Progenitor cell of endocrine pancreas (in vitro differentiated cells): ENCODE measurements around the gene PRSS35. TPM values are rescaled to one million over a fixed set of nuclear protein-coding genes. Genes with fewer than 3 reads are reported as not detected.

ENCODE experiments used
- DNase-seq: peaks from one replicate; pipeline ENCODE4 v3.0.0; 2021; ENCODE audit warnings: low spot score; ENCODE audit not compliant: unreplicated experiment
- H3K27ac Mint-ChIP-seq: 2 replicates; pipeline ENCODE4 v1.8.0; 2021; ENCODE audit warnings: mild to moderate bottlenecking, moderate library complexity, mixed read lengths
- H3K27me3 Mint-ChIP-seq: 2 replicates; pipeline ENCODE4 v1.8.0; 2021; ENCODE audit warnings: mixed read lengths
- H3K36me3 Mint-ChIP-seq: 2 replicates; pipeline ENCODE4 v1.8.0; 2022; ENCODE audit warnings: mixed read lengths; ENCODE audit not compliant: insufficient read depth
- H3K4me1 Mint-ChIP-seq: 2 replicates; pipeline ENCODE4 v1.8.0; 2021; ENCODE audit warnings: low read depth, mixed read lengths
- H3K4me3 Mint-ChIP-seq: 2 replicates; pipeline ENCODE4 v1.8.0; 2021; ENCODE audit warnings: low read depth, mild to moderate bottlenecking, moderate library complexity, mixed read lengths
- H3K9me3 Mint-ChIP-seq: 2 replicates; pipeline ENCODE4 v1.8.0; 2021; ENCODE audit warnings: low read depth, mixed read lengths
- CTCF ChIP-seq: fragments of 200-600 bp; sonication (generic); IDR thresholded peaks from one replicate; pipeline ENCODE4 v1.5.0; 2021; ENCODE audit warnings: antibody characterized with exemption, mild to moderate bottlenecking; ENCODE audit not compliant: unreplicated experiment
- total RNA-seq: library from RNA; stranded (reverse); gene quantifications from 2 replicates; pipeline ENCODE4 v1.2.1, GENCODE V29; 2021

PRSS35 gene
- total RNA-seq, 1 donor from 2014 or later, result 8.5 TPM

DNA sequence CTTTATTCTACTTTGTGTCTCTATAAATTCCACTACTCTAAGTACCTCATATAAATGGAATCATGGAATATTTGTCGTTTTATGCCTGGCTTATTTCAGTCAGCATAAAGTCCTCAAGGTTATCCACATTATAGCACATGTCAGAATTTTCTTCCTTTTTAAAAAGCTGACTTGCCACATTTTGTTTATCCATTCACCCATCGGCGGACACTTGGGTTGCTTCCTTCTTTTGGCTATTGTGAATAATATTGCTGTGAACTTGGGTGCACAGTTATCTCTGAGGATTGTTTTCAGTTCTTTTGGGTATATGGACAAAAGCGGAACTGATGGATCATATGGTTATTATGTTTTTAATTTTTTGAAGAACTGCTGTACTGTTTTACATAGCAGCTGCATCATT, 42.3 kb upstream of the PRSS35 start:
- no peaks in the 10 kb centered on the region for H3K27me3 Mint-ChIP-seq
- H3K4me3 Mint-ChIP-seq, result no peak overlapping the region
- TF ChIP-seq CTCF, result no peak
- no peaks in the 10 kb centered on the region for H3K9me3 Mint-ChIP-seq
- H3K4me1 Mint-ChIP-seq, result no peaks in the 10 kb centered on the region
- no peak for DNase-seq
- H3K27ac Mint-ChIP-seq, result no peak overlapping the region
- H3K36me3 Mint-ChIP-seq, result no peaks in the 10 kb centered on the region

- Mint-ChIP-seq H3K4me1 (no peaks in the 10 kb centered on the region), H3K27me3 (no peaks in the 10 kb centered on the region), H3K4me3 (no peak overlapping the region), H3K36me3 (no peaks in the 10 kb centered on the region), H3K27ac (no peak overlapping the region), H3K9me3 (no peaks in the 10 kb centered on the region)
- DNase-seq, result no peak
- no peak for TF ChIP-seq CTCF
Observed at GRCh38 chr6:83470587-83470986, 41.7 kb upstream of the PRSS35 start.

GRCh38 chr6:83472767-83473166, 39.6 kb upstream of the PRSS35 start:
- DNase-seq, result no peak
- Mint-ChIP-seq H3K27ac (no peak overlapping the region), H3K4me3 (no peak overlapping the region), H3K36me3 (no peaks in the 10 kb centered on the region), H3K9me3 (no peaks in the 10 kb centered on the region), H3K4me1 (no peaks in the 10 kb centered on the region), H3K27me3 (no peaks in the 10 kb centered on the region)
- no peak for TF ChIP-seq CTCF

- Mint-ChIP-seq H3K4me1 (no peaks in the 10 kb centered on the region), H3K36me3 (no peaks in the 10 kb centered on the region), H3K4me3 (no peak overlapping the region), H3K27ac (no peak overlapping the region), H3K9me3 (no peaks in the 10 kb centered on the region), H3K27me3 (no peaks in the 10 kb centered on the region)
- no peak for DNase-seq
- no peak for TF ChIP-seq CTCF
Observed at GRCh38 chr6:83474309-83474708, 38.0 kb upstream of the PRSS35 start.

DNA sequence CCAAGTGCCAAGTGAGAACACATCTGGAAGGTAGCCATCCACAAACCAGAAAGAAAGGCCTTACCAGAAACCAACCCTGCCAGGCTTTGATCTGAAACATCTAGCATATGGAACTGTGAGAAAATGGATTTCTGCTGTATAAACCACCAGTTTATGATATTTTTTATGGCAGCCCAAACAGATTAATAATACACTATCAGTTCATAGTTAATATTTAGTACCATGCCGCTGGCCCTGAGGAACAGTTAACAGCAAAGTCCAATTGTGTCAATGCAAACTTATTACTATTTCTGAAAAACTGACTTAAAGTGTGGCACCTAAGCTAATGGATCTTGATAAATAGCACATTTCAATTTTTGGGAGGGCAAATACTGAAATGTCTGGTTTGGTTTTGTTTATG, 35.4 kb upstream of the PRSS35 start:
- Mint-ChIP-seq H3K36me3 (no peaks in the 10 kb centered on the region), H3K27ac (no peak overlapping the region), H3K4me3 (no peak overlapping the region), H3K27me3 (no peaks in the 10 kb centered on the region), H3K9me3 (no peaks in the 10 kb centered on the region), H3K4me1 (no peaks in the 10 kb centered on the region)
- no peak for TF ChIP-seq CTCF
- DNase-seq, result no peak
